ENCODE results near the gene UCN3.
"Not testable (repeated sequence)": the region's sequence is repeated elsewhere in the genome, so short reads cannot be mapped to it uniquely, and the experiment has no call there.

The UCN3 gene

GRCh38 chr10:5410787-5411186, 46.0 kb downstream of the UCN3 start:
- not testable (repeated sequence) for DNase-seq

GRCh38 chr10:5411941-5412276, 47.1 kb downstream of the UCN3 start:
- DNase-seq = no peak

GRCh38 chr10:5412277-5412941, 47.6 kb downstream of the UCN3 start, which contains the start of gene NET1:
Gene NET1 (plus strand): TSS chr10:5412557. CDS start chr10:5412693, 136 bp downstream.
- DNase-seq = peak; percentile 80 to 86

GRCh38 chr10:5413012-5413938, 48.5 kb downstream of the UCN3 start:
- peak in 1 of 2 donors; percentile 21 for DNase-seq

GRCh38 chr10:5416981-5417380, 52.2 kb downstream of the UCN3 start:
- DNase-seq = no peak

- DNase-seq = no peak
Observed at GRCh38 chr10:5418584-5418983, 53.8 kb downstream of the UCN3 start.

- DNase-seq = no peak
Observed at GRCh38 chr10:5419466-5420094, 54.8 kb downstream of the UCN3 start.

GRCh38 chr10:5423771-5424170, 59.0 kb downstream of the UCN3 start:
- DNase-seq = no peak

Data from inflammatory macrophage (primary cell).